Ishikawa (cell line): ENCODE results near the gene RBMXL3.

ENCODE experiments used
- CEBPB ChIP-seq: IDR thresholded peaks from 2 replicates; pipeline ENCODE4 v1.6.1; 2012
- CREB1 ChIP-seq: IDR thresholded peaks from 2 replicates; pipeline ENCODE4 v1.6.1; 2012; ENCODE audit warnings: low read depth
- EGR1 ChIP-seq: IDR thresholded peaks from 2 replicates; pipeline ENCODE4 v1.6.1; 2012
- EP300 ChIP-seq: IDR thresholded peaks from 2 replicates; pipeline ENCODE4 v1.6.1; 2012; ENCODE audit warnings: borderline replicate concordance
- FOXM1 ChIP-seq: IDR thresholded peaks from 2 replicates; pipeline ENCODE4 v1.6.1; 2012; ENCODE audit warnings: low read depth, borderline replicate concordance
- MAX ChIP-seq: IDR thresholded peaks from 2 replicates; pipeline ENCODE4 v1.6.1; 2012
- NFIC ChIP-seq: IDR thresholded peaks from 2 replicates; pipeline ENCODE4 v1.6.1; 2012
- RAD21 ChIP-seq: IDR thresholded peaks from 2 replicates; pipeline ENCODE4 v1.6.1; 2012; ENCODE audit warnings: low read depth
- REST ChIP-seq: IDR thresholded peaks from 2 replicates; pipeline ENCODE4 v1.6.1; 2012; ENCODE audit warnings: low read depth, mild to moderate bottlenecking
- TAF1 ChIP-seq: IDR thresholded peaks from 2 replicates; pipeline ENCODE4 v1.6.1; 2012; ENCODE audit warnings: low read depth, mild to moderate bottlenecking
- TCF12 ChIP-seq: IDR thresholded peaks from 2 replicates; pipeline ENCODE4 v1.6.1; 2012; ENCODE audit warnings: low read depth
- TEAD4 ChIP-seq: IDR thresholded peaks from 2 replicates; pipeline ENCODE4 v1.6.1; 2012
- USF1 ChIP-seq: IDR thresholded peaks from 2 replicates; pipeline ENCODE4 v1.6.1; 2012
- YY1 ChIP-seq: IDR thresholded peaks from 2 replicates; pipeline ENCODE4 v1.6.1; 2012; ENCODE audit warnings: low read depth
- ZBTB7A ChIP-seq: IDR thresholded peaks from 2 replicates; pipeline ENCODE4 v1.6.1; 2012; ENCODE audit warnings: low read depth

The RBMXL3 gene

GRCh38 chrX:115234461-115234860, 45.3 kb downstream of the RBMXL3 start:
- TF ChIP-seq USF1 = no peak
- no peak for TF ChIP-seq REST
- TF ChIP-seq TAF1 = no peak
- TF ChIP-seq CEBPB = no peak
- no peak for TF ChIP-seq EGR1

GRCh38 chrX:115236560-115236959, 47.4 kb downstream of the RBMXL3 start:
- TF ChIP-seq TCF12 = no peak
- no peak for TF ChIP-seq FOXM1
- no peak for TF ChIP-seq CEBPB
- TF ChIP-seq RAD21 = no peak
- no peak for TF ChIP-seq USF1
- no peak for TF ChIP-seq YY1
- TF ChIP-seq CREB1 = no peak
- no peak for TF ChIP-seq ZBTB7A
- no peak for TF ChIP-seq EGR1
- no peak for TF ChIP-seq NFIC
- no peak for TF ChIP-seq TEAD4
- TF ChIP-seq EP300 = no peak
- no peak for TF ChIP-seq REST
- TF ChIP-seq TAF1 = no peak
- TF ChIP-seq MAX = no peak

GRCh38 chrX:115237056-115237455, 47.8 kb downstream of the RBMXL3 start:
- no peak for TF ChIP-seq TEAD4
- TF ChIP-seq YY1 = no peak
- no peak for TF ChIP-seq TCF12
- TF ChIP-seq ZBTB7A = no peak
- TF ChIP-seq USF1 = no peak
- TF ChIP-seq EP300 = no peak
